PFSK-1 (cell line): ENCODE results near the gene NUB1.

Experiments used
- FOXP2 ChIP-seq: optimal IDR thresholded peaks from 2 replicates; pipeline ENCODE3; 2011; ENCODE audit warnings: borderline replicate concordance, control low read depth, inconsistent platforms; ENCODE audit not compliant: insufficient read depth; ENCODE audit errors: extremely low read length, extremely low read depth
- POLR2AphosphoS5 ChIP-seq: IDR thresholded peaks from 2 replicates; pipeline ENCODE4 v1.6.1; 2012; ENCODE audit warnings: low read depth, mild to moderate bottlenecking, control low read depth, low read length, moderate library complexity
- SIN3A ChIP-seq: IDR thresholded peaks from 2 replicates; pipeline ENCODE4 v1.6.1; 2012; ENCODE audit warnings: mild to moderate bottlenecking, low read length, moderate library complexity, borderline replicate concordance; ENCODE audit not compliant: insufficient read depth
- TAF1 ChIP-seq: IDR thresholded peaks from 2 replicates; pipeline ENCODE4 v1.6.1; 2012; ENCODE audit warnings: low read length, control low read depth, borderline replicate concordance; ENCODE audit not compliant: insufficient read depth
- TF ChIP-seq, protein P1 (sequence below), 2 experiments: IDR thresholded peaks; 2 replicates each; pipeline versions ENCODE4 v1.6.1 to v1.8.0; 2011 to 2012; ENCODE audit warnings: low read depth in 2 of 2, low read length in 2 of 2, control low read depth in 1 of 2, inconsistent platforms in 1 of 2, mild to moderate bottlenecking in 1 of 2, moderate library complexity in 1 of 2; ENCODE audit not compliant: insufficient read depth in 1 of 2

The NUB1 gene

DNA sequence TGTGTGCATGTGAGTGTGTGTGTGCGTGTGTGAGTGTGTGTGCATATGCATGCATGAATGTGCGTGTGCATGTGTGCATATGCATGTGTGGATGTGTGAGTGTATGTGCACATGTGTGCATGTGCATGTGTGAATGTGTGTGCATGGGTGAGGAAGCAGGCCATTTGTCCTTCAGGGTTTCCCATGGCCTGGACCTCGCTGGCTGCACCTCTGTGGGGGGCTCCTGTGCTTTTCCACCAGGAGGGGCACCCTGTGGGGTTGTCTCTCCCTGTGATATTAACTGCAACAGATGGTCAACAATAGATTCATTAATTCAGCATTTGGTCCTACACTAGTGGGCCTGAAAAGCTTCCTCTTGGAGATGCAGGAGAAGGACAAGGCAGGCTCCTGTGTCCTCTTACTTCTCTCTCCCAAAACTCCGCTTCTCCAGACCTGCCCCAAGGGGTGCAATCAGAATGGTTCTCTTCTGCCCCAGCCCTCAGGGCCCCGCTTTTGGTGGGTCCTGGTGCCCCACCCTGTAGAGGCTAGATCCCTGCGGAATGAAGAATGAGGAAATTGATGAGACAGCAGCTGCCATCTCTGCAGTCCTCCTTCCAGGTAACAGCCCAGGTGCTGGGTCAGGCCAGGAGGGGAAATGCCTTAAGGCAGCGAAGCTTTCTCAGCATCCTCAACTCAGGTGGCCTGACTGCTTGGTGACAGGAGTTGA lies 41.5 kb upstream of the NUB1 start:
- TF ChIP-seq TAF1 (no peak), SIN3A (no peak), FOXP2 (no peak), POLR2AphosphoS5 (no peak)
- TF ChIP-seq, protein P1, sequence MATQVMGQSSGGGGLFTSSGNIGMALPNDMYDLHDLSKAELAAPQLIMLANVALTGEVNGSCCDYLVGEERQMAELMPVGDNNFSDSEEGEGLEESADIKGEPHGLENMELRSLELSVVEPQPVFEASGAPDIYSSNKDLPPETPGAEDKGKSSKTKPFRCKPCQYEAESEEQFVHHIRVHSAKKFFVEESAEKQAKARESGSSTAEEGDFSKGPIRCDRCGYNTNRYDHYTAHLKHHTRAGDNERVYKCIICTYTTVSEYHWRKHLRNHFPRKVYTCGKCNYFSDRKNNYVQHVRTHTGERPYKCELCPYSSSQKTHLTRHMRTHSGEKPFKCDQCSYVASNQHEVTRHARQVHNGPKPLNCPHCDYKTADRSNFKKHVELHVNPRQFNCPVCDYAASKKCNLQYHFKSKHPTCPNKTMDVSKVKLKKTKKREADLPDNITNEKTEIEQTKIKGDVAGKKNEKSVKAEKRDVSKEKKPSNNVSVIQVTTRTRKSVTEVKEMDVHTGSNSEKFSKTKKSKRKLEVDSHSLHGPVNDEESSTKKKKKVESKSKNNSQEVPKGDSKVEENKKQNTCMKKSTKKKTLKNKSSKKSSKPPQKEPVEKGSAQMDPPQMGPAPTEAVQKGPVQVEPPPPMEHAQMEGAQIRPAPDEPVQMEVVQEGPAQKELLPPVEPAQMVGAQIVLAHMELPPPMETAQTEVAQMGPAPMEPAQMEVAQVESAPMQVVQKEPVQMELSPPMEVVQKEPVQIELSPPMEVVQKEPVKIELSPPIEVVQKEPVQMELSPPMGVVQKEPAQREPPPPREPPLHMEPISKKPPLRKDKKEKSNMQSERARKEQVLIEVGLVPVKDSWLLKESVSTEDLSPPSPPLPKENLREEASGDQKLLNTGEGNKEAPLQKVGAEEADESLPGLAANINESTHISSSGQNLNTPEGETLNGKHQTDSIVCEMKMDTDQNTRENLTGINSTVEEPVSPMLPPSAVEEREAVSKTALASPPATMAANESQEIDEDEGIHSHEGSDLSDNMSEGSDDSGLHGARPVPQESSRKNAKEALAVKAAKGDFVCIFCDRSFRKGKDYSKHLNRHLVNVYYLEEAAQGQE (IDR thresholded peaks at IDR 0.05; ENCODE audit: insufficient read depth in 1 of 2, low read depth in 2 of 2, low read length in 2 of 2): no peak

DNA sequence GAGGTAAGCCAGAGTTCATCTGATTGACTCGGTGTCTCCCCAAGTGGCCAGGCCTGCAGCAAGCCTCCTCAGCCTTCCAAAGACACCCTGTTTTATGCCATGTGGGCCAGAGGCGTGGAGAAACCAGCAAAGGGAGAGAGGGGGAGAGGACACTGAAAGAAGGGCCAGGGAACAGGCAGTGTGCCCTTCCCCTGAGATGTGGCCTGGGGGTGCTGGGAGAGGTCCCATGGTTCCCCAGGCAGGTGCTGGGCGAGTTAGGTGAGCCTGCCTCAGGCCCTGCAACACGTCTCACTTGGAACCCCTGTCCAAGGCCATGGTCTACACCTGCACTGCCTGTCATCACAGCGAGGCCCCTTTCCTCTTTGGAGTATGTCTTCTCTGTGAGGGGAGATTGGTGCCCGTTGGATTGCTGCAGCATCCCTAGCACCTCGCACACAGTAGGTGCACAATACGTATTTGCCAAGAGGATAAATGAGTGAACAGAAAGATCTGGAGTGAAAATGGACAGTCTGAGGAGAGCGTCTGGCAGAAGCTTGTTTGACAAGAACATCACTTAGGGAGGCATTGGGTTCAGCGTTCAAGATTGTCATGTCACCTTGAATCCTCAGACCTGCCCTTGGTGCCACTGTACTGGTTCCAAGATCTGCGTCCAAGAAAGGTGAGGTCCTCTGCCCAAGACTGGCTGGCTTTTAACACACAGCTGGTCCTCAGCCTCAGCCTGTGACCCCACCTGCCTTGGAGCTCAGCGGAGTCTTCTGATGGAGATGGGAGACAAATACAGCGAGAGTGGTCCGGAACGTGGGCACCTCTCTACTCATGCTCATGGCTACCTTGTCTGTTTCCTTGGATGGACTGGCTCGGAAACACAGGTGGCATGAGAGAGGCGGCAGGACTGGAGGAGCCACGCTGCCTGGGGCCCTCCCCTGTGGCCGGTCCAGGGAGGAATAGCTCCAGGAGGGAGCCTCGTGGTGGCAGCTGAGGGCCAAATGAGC lies 39.8 kb upstream of the NUB1 start:
- no peak for TF ChIP-seq TAF1
- TF ChIP-seq, protein P1 (IDR thresholded peaks at IDR 0.05; ENCODE audit: insufficient read depth in 1 of 2, low read depth in 2 of 2, low read length in 2 of 2): no peak
- no peak for TF ChIP-seq POLR2AphosphoS5
- no peak for TF ChIP-seq SIN3A
- no peak for TF ChIP-seq FOXP2

DNA sequence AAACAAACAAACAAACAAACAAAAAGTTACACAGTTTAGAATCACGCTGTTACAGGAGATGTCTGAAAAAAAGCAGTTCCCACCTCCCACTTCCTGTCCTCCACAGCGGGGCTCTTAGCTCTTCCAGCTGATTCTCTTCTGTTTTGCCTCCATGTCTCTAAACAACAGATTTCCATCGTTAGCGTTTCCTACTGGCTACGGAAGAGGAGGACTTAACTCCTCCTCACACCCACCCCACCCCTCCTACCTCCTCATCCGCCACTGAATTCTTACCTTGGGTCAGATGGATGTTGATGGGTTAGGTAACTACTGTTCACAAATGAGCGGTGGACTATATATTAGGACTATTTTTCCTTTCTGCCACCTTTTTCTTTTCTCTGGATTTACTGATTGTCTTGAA lies 36.8 kb upstream of the NUB1 start:
- TF ChIP-seq TAF1 (no peak), POLR2AphosphoS5 (no peak), SIN3A (no peak), FOXP2 (no peak)
- TF ChIP-seq, protein P1 (IDR thresholded peaks at IDR 0.05; ENCODE audit: insufficient read depth in 1 of 2, low read depth in 2 of 2, low read length in 2 of 2): no peak

DNA sequence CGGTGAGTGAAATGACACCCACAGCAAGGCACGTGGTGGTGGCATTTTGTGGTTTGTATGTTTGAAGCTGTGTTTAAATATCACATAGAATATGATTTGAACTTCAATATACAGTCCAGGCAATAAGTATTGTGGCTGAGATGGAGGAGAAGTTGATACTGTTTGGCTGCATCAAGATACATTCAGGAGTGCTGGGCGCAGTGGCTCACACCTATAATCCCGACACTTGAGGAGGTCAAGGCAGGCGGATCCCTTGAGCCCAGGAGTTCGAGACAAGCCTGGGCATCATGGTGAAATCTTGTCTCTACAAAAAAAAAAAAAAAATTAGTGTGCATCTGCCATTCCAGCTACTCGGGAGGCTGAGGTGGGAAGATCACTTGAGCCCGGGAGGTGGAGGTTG lies 35.2 kb upstream of the NUB1 start:
- TF ChIP-seq SIN3A (no peak), POLR2AphosphoS5 (no peak), TAF1 (no peak), FOXP2 (no peak)
- TF ChIP-seq, protein P1 (IDR thresholded peaks at IDR 0.05; ENCODE audit: insufficient read depth in 1 of 2, low read depth in 2 of 2, low read length in 2 of 2): no peak
